GM21619 (cell line): Measurements from ENCODE around the gene ARHGEF28.

ENCODE experiments used
- ATAC-seq: cut with Tn5 transposase; IDR thresholded peaks from one replicate; pipeline ENCODE4 v1.9.1; 2021; ENCODE audit not compliant: unreplicated experiment

The ARHGEF28 gene

GRCh38 chr5:73985145-73985544 is 359.1 kb downstream of the ARHGEF28 start:
- ATAC-seq, result no peak

DNA sequence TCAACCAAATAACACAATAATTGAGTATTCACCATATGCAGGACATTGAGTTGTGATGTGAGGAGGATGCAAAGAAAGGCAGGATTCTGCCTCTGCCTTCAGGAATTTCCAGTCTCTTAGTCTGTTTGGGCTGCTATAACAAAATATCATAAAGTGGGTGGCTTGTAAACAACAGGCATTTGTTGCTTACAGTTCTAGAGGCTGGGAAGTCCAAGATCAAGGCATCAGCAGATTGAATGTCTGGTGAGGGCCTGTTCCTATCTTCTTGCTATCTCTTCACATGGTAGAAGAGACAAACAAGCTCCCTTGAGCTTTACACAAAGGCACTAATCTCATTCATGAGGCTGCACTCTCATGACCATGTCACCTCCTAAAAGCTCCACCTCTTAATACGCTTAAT is 360.7 kb downstream of the ARHGEF28 start:
- no peak for ATAC-seq

DNA sequence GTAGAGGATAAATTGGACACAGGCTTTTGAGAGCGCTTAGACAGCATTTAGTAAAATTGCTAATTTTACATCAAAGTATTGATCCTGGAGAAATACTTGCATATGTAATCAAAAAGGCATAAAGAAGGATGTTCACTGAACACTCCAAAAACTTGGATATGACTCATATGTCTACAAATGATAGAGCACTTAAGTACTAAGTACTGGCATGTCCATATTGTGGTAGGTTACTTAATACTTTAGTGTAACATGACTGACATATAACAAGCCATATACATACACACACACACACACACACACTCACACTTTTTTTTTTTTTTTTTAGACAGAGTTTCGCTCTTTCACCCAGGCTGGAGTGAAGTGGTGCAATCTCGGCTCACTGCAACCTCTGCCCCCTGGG is 361.9 kb downstream of the ARHGEF28 start:
- ATAC-seq, result no peak

- no peak for ATAC-seq
Measured at GRCh38 chr5:73989956-73990355, 364.0 kb downstream of the ARHGEF28 start.
